Bronchial smooth muscle cell (primary cell): ENCODE measurements around the gene CWF19L2. TPM values are rescaled to one million over a fixed set of nuclear protein-coding genes. Genes with fewer than 3 reads are reported as not detected.

Experiments
- total RNA-seq: library from RNA; depleted of rRNA; stranded (reverse); fragments of >200 nt; gene quantifications from 2 replicates; pipeline ENCODE4 v1.2.1, GENCODE V29; 2014

CWF19L2 gene
- total RNA-seq = 11.1 and 12.8 TPM in 2 replicates

DNA sequence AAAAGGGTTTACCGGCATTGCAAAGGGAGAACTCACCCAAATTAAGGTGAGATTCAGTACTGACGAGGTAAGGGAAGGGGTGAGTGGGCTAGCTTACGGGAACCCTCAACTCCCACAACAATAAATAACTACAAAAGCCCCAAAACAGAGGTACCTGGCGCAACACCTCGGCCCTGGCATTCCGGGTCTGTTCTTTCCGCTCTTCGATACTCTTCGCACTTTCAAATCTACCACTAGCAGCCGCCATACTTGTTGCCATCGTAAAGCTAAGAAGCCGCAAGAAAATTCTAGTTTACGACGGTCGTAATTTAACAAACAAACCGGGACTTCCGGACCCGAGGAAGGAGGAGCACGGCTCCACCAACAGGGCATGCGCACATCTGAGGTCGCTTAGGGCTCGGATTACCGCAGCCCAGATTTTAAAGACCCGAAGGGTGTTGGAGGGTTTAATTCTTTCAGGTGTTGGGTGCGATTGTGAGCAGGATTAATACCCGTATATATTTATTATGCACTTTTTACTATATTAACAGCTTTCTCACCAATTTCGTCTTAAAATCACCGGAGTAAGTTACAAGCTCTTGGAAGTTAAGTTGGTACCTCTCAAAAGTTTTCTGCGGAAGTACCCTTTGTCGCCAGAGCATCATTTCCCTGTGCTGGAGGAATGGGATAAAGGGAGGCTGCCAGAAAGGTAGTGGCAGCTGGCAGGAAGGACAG is at the start of gene CWF19L2:
Gene CWF19L2 (minus strand): TSS at position 268 of the 714 bp plus-strand sequence. CDS start 9 bp downstream, at position 259.

Other genes with a start within 250 kb of the CWF19L2 start
- gene ALKBH8, start 107.9 kb upstream of the CWF19L2 start, total RNA-seq = 6.0 and 6.4 TPM in 2 replicates
- gene ELMOD1, start 133.3 kb upstream of the CWF19L2 start, total RNA-seq = under 0.01 and 0.16 TPM in 2 replicates